HL-60 (cell line): ENCODE data around the gene DYNC1LI2.

Experiments
- CTCF ChIP-seq: IDR thresholded peaks from one replicate; pipeline ENCODE4 v1.5.1; 2011; ENCODE audit warnings: low read length, control low read depth, inconsistent platforms; ENCODE audit not compliant: insufficient read depth
- POLR2AphosphoS5 ChIP-seq: IDR thresholded peaks from 2 replicates; pipeline ENCODE4 v1.6.1; 2012; ENCODE audit warnings: low read depth
- REST ChIP-seq: IDR thresholded peaks from 2 replicates; pipeline ENCODE4 v1.6.1; 2012; ENCODE audit warnings: low read depth; ENCODE audit not compliant: insufficient replicate concordance
- SPI1 ChIP-seq: IDR thresholded peaks from 2 replicates; pipeline ENCODE4 v1.6.1; 2012; ENCODE audit warnings: low read depth, mild to moderate bottlenecking, borderline replicate concordance

GRCh38 chr16:66689282-66689681, 62.1 kb downstream of the DYNC1LI2 start:
- TF ChIP-seq CTCF (no peak), POLR2AphosphoS5 (no peak), REST (no peak), SPI1 (no peak)
